ENCODE measurements around the gene CPNE2.

DNA sequence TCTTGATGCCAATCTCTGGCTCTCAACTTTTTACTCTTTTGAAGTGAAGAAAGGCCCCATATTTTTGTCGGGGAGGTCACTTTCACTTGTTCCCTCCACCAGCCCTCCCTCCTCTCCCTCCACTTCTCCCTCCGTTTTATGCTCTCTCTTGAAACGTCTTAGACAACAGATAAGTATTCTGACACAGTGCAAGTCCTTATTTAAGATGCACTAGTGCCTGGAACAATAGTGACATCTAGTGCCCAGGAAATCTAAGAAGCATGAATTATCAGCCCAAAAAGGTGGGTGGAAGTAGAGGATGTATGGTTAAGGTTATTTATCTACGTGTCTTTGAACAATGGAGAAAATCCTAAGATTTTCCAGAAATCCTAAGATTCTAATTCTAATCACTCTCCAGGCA, 75.6 kb downstream of the CPNE2 start:
- no peak for TF ChIP-seq POLR2A (IDR thresholded peaks at IDR 0.05)
- TF ChIP-seq, protein P1, sequence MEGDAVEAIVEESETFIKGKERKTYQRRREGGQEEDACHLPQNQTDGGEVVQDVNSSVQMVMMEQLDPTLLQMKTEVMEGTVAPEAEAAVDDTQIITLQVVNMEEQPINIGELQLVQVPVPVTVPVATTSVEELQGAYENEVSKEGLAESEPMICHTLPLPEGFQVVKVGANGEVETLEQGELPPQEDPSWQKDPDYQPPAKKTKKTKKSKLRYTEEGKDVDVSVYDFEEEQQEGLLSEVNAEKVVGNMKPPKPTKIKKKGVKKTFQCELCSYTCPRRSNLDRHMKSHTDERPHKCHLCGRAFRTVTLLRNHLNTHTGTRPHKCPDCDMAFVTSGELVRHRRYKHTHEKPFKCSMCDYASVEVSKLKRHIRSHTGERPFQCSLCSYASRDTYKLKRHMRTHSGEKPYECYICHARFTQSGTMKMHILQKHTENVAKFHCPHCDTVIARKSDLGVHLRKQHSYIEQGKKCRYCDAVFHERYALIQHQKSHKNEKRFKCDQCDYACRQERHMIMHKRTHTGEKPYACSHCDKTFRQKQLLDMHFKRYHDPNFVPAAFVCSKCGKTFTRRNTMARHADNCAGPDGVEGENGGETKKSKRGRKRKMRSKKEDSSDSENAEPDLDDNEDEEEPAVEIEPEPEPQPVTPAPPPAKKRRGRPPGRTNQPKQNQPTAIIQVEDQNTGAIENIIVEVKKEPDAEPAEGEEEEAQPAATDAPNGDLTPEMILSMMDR (IDR thresholded peaks at IDR 0.05) = peak in 2 of 3 donors; percentile 34 to 39

All from ovary (tissue), 3 donors.